ENCODE results near the gene PTGER3. TPM values are rescaled to one million over a fixed set of nuclear protein-coding genes. Genes with fewer than 3 reads are reported as not detected.
"Not testable (repeated sequence)": the region's sequence is repeated elsewhere in the genome, so short reads cannot be mapped to it uniquely, and the experiment has no call there.

The PTGER3 gene
- total RNA-seq, 5 donors from 2014 or later (not counting 1 experiment from before 2014, with no cell fraction given) = 0.10 to 0.53 (median 0.31) TPM; not detected in 1

GRCh38 chr1:70940398-70940797, 107.2 kb downstream of the PTGER3 start:
- CTCF ChIA-PET; ATAC-seq (replicated peaks in 1 of 4); H3K9me3 Mint-ChIP-seq; H3K36me3 ChIP-seq (ENCODE audit: control insufficient read depth in 2 of 2, extremely low read depth in 1 of 2, insufficient read depth in 1 of 2, low read length in 1 of 2); H3K36me3 Mint-ChIP-seq; H3K27ac ChIP-seq (ENCODE audit: low read length); H3K4me3 ChIP-seq (ENCODE audit: control insufficient read depth in 1 of 2, extremely low read depth in 1 of 2, low read length in 1 of 2); H3K4me1 ChIP-seq (ENCODE audit: control insufficient read depth in 1 of 2, extremely low read depth in 1 of 2, insufficient read depth in 2 of 2, low read length in 2 of 2); H3K27ac Mint-ChIP-seq; H3K4me3 Mint-ChIP-seq; H3K4me1 Mint-ChIP-seq; H3K27me3 Mint-ChIP-seq; DNase-seq; POLR2A ChIA-PET; H3K9me3 ChIP-seq; H3K27me3 ChIP-seq (replicated peaks in 1 of 2; ENCODE audit: control insufficient read depth in 2 of 2, extremely low read depth in 1 of 2, insufficient read depth in 2 of 2, low read length in 1 of 2): not testable (repeated sequence)
- WGBS (ENCODE audit: insufficient coverage) = no CpG with 5 or more reads among the region's 2 CpGs

GRCh38 chr1:70934194-70934961, 113.2 kb downstream of the PTGER3 start:
- no peaks in the 10 kb centered on the region for H3K36me3 Mint-ChIP-seq
- Histone ChIP-seq H3K27me3 (replicated peaks in 1 of 2; ENCODE audit: control insufficient read depth in 2 of 2, extremely low read depth in 1 of 2, insufficient read depth in 2 of 2, low read length in 1 of 2) (no peaks in the 10 kb centered on the region), H3K36me3 (ENCODE audit: control insufficient read depth in 2 of 2, extremely low read depth in 1 of 2, insufficient read depth in 1 of 2, low read length in 1 of 2) (no peaks in the 10 kb centered on the region), H3K4me3 (ENCODE audit: control insufficient read depth in 1 of 2, extremely low read depth in 1 of 2, low read length in 1 of 2) (no peak overlapping the region), H3K27ac (ENCODE audit: low read length) (no peak overlapping the region), H3K4me1 (ENCODE audit: control insufficient read depth in 1 of 2, extremely low read depth in 1 of 2, insufficient read depth in 2 of 2, low read length in 2 of 2) (no peaks in the 10 kb centered on the region), H3K9me3 (no peaks in the 10 kb centered on the region)
- DNase-seq (no peak), ATAC-seq (replicated peaks in 1 of 4) (no peak)
- H3K9me3 Mint-ChIP-seq = peaks cover 0 to 3% (median 0%) of the 10 kb centered on the region in 3 donors
- H3K4me1 Mint-ChIP-seq = no peaks in the 10 kb centered on the region
- CTCF ChIA-PET = no interaction called here
- 83% methylated on average over 1 of the region's 5 CpGs for WGBS (ENCODE audit: insufficient coverage)
- H3K4me3 Mint-ChIP-seq = no peak overlapping the region
- no peak overlapping the region for H3K27ac Mint-ChIP-seq
- POLR2A ChIA-PET = no interaction called here
- H3K27me3 Mint-ChIP-seq = no peaks in the 10 kb centered on the region

- Histone ChIP-seq H3K27me3 (replicated peaks in 1 of 2; ENCODE audit: control insufficient read depth in 2 of 2, extremely low read depth in 1 of 2, insufficient read depth in 2 of 2, low read length in 1 of 2) (no peaks in the 10 kb centered on the region), H3K36me3 (ENCODE audit: control insufficient read depth in 2 of 2, extremely low read depth in 1 of 2, insufficient read depth in 1 of 2, low read length in 1 of 2) (no peaks in the 10 kb centered on the region), H3K4me1 (ENCODE audit: control insufficient read depth in 1 of 2, extremely low read depth in 1 of 2, insufficient read depth in 2 of 2, low read length in 2 of 2) (no peaks in the 10 kb centered on the region), H3K4me3 (ENCODE audit: control insufficient read depth in 1 of 2, extremely low read depth in 1 of 2, low read length in 1 of 2) (no peak overlapping the region), H3K9me3 (no peaks in the 10 kb centered on the region), H3K27ac (ENCODE audit: low read length) (no peak overlapping the region)
- H3K4me1 Mint-ChIP-seq = no peaks in the 10 kb centered on the region
- ChIA-PET CTCF (no interaction called here), POLR2A (no interaction called here)
- H3K4me3 Mint-ChIP-seq = no peak overlapping the region
- ATAC-seq (replicated peaks in 1 of 4) = no peak
- no peak for DNase-seq
- H3K36me3 Mint-ChIP-seq = no peaks in the 10 kb centered on the region
- peaks cover 0 to 6% (median 4%) of the 10 kb centered on the region in 3 donors for H3K9me3 Mint-ChIP-seq
- WGBS (ENCODE audit: insufficient coverage) = no CpG with 5 or more reads among the region's 1 CpG
- H3K27ac Mint-ChIP-seq = no peak overlapping the region
- H3K27me3 Mint-ChIP-seq = peaks cover 0 to 6% of the 10 kb centered on the region in 2 donors
These were observed 117.6 kb downstream of the PTGER3 start for GRCh38 chr1:70930062-70930461.

- ChIA-PET POLR2A (no interaction called here), CTCF (no interaction called here)
- Mint-ChIP-seq H3K9me3 (peaks cover 2 to 25% (median 10%) of the 10 kb centered on the region in 3 donors), H3K27ac (no peak overlapping the region), H3K4me3 (no peak overlapping the region), H3K4me1 (no peaks in the 10 kb centered on the region), H3K27me3 (peaks cover 0 to 2% of the 10 kb centered on the region in 2 donors), H3K36me3 (no peaks in the 10 kb centered on the region)
- no peaks in the 10 kb centered on the region for H3K36me3 ChIP-seq (ENCODE audit: control insufficient read depth in 2 of 2, extremely low read depth in 1 of 2, insufficient read depth in 1 of 2, low read length in 1 of 2)
- H3K4me1 ChIP-seq (ENCODE audit: control insufficient read depth in 1 of 2, extremely low read depth in 1 of 2, insufficient read depth in 2 of 2, low read length in 2 of 2) = no peaks in the 10 kb centered on the region
- ATAC-seq (replicated peaks in 1 of 4) (no peak), DNase-seq (no peak)
- WGBS (ENCODE audit: insufficient coverage) = 40% methylated on average over 1 of the region's 2 CpGs
- H3K27me3 ChIP-seq (replicated peaks in 1 of 2; ENCODE audit: control insufficient read depth in 2 of 2, extremely low read depth in 1 of 2, insufficient read depth in 2 of 2, low read length in 1 of 2) = no peaks in the 10 kb centered on the region
- H3K4me3 ChIP-seq (ENCODE audit: control insufficient read depth in 1 of 2, extremely low read depth in 1 of 2, low read length in 1 of 2) = no peak overlapping the region
- no peak overlapping the region for H3K27ac ChIP-seq (ENCODE audit: low read length)
- no peaks in the 10 kb centered on the region for H3K9me3 ChIP-seq
These were observed 125.4 kb downstream of the PTGER3 start for GRCh38 chr1:70922196-70922595.

Other genes starting within 250 kb of the PTGER3 start
- 100 to 1,000 TPM in 4 of 5 donors, 10 to 100 TPM in 1; 93.0 to 133 (median 127) TPM for gene ZRANB2, start 33.2 kb upstream of the PTGER3 start, total RNA-seq